ENCODE data around the gene RETSAT.
"Not testable (repeated sequence)": the region's sequence is repeated elsewhere in the genome, so short reads cannot be mapped to it uniquely, and the experiment has no call there.

The RETSAT gene

DNA sequence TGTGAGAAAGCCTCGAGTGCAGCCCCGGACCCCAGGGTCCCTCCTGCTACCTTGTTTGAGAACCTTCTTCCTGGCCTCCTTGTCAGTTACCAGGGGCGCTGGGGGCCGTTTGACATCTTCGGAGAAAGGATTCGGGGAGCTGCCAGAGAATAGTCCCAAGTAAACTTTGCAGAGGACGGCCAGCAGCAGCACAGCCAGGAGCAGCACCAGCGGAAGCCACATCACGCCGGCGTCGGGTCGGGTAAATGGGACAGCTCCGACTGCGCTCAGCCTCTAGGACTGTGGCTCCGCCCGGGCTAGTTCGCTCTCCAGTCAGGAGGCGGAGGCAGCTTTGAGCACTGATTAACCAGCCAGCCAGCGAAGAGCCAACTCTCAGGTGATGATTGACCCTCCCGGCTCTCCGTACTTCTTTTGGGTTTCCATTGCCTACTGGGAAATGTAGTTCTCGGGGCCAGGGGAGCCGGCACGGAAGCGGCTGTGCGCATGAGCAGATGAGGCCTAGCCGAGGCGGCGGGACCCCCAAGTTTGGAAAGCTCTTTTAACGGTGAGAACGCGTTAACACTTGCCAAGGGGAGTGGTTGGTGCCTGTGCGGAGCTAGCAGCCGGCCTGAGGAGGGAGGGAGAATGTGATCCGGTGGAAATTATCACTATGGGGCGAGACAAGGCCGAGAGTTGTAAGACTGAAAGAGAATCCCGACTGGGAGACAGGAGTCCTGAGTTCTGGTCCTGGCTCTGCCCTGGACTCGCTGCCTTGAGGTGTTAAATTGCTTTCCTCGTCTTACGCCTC, at the start of gene RETSAT, which contains the start of gene ELMOD3:
Gene RETSAT (minus strand): TSS at position 243 of the 787 bp plus-strand sequence. CDS start 21 bp downstream, at position 222.
Gene ELMOD3 (plus strand): TSS at position 484 of the 787 bp plus-strand sequence. CDS start 2,430 bp downstream, outside the sequence.
- DNase-seq, result peak; percentile 97

DNA sequence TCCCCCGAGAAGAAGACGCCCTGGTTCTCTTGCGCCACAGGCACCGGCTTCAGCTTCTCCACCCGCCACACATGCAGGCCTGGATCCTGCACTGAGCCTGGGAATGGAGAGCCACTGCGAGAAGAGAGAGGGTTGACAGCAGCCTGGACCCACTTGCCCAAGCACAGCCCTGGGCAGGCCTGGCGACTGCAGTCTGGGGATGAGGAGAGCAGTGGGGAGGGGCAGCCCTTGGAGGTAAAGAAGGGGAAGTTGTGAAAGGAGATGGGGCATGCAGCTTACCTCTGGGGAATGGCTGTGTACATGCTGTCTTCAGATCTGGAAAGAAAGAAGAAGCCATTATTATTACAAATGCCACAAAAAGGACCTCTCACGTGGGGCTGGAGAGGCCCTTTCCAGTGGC, 47.5 kb upstream of the RETSAT start:
- no peak for DNase-seq

DNA sequence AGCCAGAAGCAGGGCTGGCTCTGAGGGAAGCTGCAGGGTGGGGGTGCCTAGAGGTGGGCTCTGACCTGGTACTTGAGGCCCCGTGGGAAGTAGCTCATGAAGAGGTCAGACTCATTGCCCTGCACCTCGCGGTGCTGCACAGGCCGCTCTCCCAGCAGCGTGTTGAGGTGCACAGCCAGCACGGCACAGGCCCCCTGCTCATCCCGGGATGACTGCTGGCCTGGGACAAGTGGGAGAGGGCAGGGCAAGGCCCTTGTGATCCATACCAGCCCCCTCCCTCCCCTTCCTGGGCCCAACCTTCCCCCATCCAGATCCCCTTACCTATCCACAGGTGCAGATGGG, 47.1 kb upstream of the RETSAT start:
- DNase-seq, result no peak

DNA sequence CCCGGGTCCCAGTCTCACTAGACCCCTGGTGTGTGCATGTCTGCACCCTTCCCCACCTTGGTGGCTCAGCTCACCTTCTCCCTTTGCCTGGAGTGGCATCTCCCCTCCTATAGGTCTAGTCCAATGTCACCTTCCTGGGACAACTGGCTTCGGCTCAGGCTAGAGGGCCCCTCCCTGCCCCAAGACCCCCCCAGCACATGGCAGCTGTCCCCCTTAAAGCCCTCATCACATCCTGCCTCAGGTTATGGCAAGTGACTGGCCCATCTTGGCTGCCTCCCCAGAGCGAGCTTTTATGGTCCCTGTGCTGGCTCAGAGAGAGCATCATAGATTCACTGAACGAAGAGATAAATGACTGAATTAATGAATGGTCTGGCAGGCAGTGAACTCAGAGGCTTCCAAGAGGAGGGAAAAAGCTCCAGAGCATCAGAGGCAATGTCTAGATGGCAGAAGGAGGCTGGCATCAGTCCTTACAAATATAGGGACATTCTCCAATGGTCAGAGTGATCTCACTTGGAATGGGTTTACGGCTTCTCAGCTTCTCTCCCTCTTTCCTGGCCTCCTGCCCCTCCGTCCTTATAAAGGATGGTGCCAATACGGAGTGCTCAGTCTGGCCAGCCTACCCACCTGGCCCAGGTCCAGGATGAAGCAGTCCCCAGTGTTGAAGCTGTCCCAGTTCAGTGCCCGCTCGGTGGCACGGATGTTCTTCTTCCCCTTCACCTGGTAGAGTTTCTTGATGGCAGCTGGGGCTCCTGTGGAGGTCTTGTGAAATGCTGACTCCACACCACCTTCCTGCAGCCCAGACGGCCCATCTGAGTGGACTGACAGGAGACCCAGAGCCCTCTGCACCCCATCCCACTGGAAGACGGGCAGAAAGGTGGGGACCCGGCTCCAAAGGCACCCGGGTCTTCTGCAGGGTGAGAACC, 46.5 kb upstream of the RETSAT start:
- DNase-seq, result no peak

DNA sequence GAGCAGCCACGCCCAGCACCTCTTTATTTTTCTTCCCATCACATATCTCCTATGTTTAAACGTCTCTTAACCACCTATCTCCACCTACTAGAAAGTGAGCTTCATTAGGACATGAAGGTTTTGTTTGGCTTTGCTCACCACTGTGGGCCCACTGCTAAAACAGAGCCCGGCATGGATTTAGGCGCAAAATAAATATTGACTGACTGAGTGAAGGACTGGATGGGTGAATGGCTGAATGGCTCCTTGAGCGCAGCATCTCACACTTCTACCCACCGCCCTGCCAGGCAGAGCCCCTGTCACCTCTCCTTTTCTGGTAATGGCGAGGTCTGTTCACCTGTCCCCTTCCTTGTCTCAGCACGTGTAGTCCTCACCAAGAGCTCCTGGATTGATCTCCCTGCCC, 45.7 kb upstream of the RETSAT start:
- no peak for DNase-seq

DNA sequence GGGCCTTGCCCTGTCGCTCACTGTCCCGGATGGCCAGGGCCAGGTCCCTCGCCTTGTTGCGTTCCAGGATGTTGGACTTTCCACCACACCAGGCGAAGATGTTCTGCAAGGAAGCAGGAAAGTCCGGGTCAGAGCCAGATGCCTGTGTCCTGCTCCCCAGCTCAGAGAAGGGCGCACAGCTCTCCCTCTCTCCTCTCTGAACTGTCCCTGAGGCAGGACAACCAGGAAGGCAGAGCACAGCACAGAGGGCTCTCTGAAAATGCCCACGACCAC, 44.8 kb upstream of the RETSAT start:
- no peak for DNase-seq

DNA sequence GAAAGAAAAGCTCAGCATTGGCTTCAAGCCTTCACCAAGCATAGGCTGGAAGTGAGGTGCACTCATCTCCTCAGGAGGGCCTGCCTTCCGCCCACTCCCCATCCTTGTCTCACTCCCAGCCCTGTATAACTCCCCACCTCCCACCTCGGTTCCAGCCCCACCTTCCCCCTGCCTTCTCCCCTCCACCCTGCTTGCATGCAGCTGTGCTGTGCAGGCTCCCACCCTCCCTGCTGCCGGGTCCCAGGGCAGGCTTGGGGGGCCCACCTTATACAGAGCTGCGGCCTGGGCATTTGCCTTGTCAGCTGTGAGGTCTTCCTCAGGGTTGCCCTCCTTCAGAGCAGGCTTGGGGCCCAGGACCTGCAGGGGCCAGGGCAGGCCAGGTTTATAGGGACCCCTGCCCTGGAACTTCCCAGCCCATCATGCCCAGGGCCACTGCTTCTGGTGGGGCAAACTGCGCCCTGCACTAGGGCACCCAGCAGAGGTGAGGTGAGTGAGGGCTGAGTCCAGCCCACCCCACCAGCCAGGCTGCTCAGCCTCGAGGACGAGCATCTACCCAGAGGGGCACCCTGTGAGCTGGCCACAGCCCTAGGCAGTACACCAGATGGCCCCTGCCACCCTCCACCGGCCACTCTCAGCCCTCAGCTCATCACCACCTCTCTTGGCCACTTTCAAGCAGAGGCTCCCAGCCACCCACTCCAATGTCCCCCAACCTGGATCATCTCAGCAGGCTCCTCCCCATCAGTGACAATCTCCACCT, 44.3 kb upstream of the RETSAT start:
- DNase-seq, result no peak

DNA sequence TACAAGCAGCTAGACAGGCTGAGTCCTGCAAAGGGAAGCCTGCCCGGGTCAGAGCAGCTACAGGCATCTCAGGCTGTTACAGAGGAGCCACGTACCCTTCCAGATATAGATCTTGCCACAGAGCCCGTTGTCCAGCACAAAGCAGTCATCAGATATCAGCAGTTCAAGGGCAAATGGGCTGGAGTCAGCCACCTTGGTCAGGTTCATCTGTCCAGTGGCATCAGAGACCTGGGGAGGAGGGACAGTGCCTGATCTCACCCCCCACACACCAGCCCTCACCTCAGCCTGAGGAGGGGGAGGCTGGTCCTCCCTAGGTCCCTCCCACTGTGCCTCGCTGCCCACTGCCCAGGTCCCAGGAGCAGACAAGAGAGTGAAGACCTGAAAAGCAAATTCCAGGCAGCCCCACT, 43.6 kb upstream of the RETSAT start:
- DNase-seq, result no peak

DNA sequence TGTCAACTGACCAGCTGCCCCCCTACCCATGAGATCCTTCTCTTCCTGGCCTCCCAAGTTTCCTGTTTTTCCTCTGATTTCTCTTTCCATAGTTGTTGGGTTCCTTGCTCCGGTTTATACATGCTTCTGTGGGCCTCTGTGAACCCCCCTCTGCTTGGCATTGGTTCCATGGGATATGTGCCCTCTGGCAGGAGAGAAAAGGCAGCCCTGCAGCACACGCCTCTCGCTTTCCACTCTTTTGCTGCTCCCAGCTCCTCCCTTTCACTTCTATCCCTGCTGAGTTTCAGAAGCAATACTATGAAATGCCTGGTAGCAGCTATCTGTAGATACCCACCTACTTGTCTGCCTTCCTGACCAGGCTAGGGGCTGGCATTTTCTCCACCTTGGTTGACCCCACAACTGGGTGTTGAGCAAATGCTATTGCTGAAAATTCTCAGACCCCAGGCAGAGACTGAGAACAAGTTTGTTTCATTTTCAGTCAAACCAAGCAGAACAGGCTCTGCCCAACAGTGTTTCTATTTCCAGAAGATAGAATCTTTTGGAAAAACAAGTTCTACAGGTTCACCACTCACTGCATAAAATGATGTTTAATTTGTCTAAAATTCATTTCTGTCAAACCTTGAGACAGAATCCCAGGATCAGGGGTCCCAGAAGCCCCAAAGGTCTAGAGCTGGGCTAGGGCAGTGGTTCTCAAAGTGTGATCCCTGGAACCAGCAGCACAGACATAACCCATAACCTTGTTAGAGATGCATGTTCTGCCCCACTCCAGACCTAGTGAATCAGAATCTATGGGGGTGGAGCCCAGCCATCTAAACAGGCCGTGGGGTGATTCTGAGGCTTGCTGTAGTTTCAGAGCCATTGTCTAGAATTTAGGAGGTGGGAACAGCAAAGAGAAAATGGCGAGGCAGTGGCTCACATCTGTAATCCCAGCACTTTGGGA, 42.5 kb upstream of the RETSAT start:
- no peak for DNase-seq

DNA sequence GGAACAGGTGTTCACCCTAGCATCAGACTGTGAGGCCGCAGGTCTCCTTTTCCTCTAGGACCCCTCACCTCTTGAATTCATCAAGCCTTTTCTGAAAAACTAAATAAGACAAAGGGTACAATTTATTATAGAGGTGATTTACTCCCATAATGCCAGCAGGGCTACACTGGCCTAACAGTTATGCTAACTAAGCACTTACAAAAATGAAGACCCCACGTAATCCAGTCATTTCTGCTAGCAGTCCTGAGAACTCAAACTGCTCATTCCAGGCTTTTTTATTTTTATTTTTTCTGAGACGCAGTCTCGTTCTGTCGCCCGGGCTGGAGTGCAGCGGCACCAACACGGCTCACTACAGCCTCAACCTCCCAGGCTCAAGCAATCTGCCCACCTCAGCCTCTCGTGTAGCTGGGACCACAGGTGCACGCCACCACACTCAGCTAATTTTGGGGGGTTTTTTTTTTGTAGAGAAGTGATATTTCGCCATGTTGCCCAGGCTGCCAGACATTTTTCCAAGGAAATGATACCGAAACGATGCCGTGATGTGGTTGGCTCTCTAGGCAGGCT, 41.7 kb upstream of the RETSAT start:
- no peak for DNase-seq

DNA sequence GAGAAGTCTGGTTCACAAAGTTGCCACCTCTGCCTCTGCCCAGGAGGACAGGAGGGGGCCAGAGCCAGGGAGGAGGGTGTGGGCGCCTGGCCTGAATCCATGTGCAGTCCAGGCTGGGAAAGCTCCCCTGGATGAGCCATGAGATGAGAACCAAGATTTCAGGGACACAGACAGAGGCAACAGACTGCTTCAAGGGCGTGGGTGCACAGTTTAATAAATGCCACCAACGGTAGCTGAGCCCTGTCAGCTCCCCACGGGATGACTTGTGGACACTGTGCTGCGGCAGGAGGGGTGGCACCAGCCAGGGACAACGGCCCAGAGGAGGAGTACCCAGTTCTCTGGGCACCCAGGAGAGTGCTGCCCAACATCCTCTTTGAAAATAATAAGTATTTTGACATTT, 40.6 kb upstream of the RETSAT start:
- no peak for DNase-seq

DNA sequence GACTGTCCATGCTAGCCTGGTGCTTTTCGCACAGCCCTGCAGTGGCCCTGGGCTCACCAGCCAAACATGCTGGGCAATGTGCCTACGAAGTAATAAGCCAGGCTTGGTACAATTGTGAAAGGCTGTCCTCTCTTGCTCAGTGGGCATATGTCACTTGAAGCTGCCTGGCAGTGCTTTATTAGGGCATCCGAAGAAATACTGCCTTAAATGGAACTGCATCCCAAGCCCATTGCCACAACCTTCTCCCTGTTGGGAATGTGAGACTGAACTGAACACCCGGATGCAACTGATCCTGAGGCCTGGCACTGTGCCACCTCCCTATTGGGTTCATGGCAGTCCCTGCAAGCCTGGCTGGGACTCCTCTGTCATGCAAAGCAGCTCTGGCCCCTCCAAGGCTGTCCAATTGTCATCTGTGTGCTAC, 39.9 kb upstream of the RETSAT start:
- no peak for DNase-seq

DNA sequence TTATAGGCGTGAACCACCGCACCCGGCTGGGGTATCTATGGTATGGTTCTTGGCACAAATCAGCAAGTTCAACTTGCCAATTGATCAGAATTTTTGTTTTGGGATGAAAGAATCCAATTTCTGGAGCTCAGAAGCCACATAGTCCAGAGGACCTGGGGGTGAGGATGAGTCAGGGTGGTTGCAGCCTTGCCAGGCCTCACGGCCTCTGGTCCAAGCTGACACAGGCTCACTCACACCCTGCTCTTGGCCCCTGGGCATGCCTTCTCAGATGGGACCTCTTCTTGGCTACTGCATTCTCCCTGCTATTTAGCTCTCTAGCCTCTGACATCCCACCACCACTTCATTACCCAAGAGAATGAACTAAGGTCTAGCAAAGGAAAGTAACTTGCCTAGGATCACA, 39.5 kb upstream of the RETSAT start:
- DNase-seq, result no peak

DNA sequence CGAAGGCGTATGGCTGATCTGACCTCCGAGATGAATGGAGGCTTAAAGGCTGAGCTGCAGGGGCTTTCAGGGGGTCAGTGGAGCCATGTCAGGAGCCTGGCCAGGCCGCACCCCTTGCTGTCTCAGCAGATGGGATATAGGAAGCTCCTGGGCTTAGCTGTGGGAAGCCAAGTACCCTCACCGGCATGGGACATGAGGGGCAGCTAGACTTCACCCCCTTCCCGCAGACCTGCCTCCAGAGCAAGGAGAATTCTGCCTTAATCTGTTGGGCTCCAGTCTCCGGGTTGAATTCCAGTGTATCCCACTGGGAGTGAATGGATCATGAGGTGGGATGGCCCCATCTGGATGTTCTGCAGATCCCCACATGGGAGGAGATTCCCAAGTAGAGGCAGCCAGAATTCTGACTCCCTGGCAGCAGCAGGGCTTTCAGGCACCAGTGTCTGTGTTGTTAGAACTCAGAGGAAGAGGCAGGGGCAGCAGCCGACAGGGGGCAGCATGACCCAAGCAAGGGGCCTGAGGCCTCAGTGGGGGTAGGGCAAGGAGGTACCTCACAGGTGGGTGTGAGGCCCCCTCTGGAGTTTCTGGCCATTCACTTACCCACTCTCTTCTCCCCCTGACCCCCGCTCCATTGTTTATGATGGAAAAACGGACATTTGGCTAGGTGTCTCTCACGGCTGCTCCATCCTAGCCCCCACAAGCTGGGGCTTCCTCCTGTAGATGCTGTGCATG, 36.8 kb upstream of the RETSAT start:
- DNase-seq, result peak; percentile 9

DNA sequence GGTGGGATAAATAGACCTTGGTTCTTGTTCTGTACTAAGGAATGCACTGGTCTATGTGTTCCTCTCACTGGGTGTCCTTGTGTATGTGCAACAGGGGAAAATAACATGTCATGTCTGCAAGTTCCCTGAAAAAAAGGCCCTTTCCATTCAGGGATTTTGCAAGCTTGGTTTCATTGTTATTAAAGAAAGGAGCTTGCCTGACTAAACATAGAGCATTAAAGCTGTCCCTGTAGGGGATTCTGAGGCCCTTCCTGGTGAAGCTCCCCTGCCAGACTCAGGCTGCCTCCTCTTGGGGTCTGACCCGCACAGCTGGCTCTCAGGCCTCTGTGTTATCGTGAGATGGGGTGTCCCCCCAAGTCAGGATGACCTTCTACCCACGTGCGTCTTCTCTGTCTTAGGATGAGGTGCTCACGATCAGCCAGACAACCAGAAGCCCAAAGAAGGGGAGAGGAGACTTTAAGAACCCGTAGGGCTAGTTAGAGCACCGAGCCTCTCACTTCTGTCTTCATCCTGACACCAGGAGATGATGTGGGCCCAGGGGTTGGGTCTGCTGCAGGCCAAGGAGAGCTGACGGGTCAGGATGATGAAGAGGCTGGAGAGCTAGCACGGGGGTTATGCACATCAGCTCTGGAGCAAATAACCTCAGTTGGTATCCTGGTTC, 34.7 kb upstream of the RETSAT start:
- no peak for DNase-seq

DNA sequence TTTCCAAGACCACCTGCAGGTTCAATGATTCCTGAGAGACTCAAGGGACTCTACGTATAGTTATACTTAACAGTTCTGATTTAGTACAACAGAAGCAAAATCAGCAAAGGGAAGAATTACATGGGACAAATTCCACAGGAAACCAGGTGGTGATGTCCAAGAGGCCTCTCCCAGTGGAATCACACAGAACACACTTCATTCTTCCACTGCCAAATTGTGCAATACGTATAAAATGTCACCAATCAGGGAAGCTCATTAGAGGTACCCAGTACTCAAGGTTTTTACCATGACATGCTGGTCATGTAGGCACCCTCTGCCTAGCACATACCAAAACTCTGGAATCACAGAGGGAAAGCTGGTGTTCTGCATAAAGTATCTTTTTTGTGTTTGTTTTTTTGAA, 33.4 kb upstream of the RETSAT start:
- no peak for DNase-seq

DNA sequence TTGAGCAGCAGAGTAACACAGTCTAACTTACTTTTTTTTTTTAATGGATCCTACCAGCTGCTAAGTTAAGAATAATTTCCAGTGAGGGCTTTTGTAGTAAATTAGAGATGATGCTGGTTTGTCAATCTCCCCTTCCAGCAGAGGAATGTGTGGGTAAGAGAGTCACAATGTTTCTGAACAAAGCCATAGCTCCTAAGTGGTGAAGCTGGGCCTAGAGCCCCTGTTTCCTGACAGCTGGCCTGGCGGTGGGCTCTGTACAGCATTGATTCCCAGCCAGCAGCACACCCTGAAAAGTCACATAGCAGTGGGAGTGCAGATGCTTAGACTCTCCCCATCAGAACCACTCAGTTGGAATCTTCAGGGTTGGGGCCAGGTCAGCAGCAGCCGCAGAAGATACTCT, 31.4 kb upstream of the RETSAT start:
- DNase-seq, result no peak

DNA sequence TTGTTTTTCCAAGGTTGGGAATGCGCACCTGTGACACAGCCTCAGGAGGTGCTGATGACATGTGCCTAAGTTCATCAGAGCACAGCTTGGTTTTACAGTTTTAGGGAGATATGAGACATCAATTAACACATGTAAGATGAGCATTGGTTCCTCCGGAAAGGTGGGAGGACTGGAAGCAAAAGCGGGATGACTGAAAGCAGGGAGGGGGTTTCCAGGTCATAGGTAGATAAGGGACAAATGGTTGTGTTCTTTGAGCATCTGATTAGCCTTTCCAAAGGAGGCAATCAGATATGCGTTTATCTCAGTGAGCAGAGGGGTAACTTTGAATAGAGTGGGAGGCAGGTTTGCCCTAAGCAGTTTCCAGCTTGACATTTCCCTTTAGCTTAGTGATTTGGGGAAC, 29.5 kb upstream of the RETSAT start:
- no peak for DNase-seq

DNA sequence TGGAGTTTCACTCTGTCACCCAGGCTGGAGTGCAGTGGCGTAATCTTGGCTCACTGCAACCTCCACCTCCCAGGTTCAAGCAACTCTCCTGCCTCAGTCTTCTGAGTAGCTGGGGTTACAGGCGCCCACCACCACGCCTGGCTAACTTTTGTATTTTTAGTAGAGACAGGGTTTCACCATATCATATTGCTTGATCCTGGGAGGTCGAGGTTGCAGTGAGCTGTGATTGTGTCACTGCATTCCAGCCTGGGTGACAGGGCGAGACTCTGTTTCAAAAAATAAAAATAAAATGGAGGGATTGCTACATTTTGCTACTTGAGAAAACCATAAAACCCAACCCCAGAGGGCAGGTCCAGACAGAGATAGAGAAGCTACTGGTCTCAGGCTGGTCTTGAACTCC, 28.8 kb upstream of the RETSAT start:
- not testable (repeated sequence) for DNase-seq

DNA sequence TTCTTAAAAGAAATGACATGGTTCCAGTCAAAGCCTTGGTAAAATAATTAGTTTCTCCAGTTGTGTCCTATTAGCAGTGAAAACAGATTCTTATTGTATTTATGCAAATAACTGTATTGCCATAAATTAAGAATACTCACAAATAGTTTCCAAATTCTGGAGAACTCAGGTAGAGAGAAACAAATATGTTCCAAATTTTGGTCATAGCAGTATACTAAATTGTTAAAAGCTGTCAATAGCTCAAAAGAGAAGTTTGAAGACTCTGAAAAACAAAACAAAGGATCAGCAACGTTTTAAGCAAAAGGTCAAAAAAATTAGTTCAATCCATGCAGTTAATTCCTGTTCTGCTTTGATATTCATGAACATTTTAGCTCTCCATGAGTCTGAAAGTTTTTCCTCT, 25.7 kb upstream of the RETSAT start:
- no peak for DNase-seq

DNA sequence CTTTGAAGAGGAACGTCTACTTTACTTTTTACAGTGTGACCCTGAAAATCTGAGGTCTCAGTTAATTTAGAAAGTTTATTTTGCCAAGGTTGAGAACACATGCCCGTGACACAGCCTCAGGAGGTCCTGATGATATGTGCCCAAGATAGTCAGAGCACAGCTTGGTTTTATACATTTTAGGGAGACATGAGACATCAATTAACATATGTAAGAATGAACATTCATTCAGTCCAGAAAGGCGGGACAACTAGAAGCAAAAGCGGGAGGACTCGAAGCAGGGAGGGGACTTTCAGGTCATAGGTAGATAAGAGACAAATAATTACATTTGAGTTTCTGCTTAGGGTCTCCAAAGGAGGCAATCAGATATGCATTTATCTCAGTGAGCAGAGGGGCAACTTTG, 23.9 kb upstream of the RETSAT start:
- DNase-seq, result no peak

Measured in NCI-H69 (cell line).